B cell (primary cell): ENCODE measurements around the gene WDR45.

Experiments
- CTCF ChIP-seq: fragments of 200-600 bp; IDR thresholded peaks from one replicate; pipeline ENCODE4 v1.8.0; 2022; ENCODE audit warnings: antibody characterized with exemption, mild to moderate bottlenecking
- EZH2 ChIP-seq: IDR thresholded peaks from 2 replicates; pipeline ENCODE4 v1.6.1; 2012; ENCODE audit warnings: borderline replicate concordance, low read depth, mild to moderate bottlenecking, moderate library complexity, low read length; ENCODE audit not compliant: insufficient read depth, poor library complexity, severe bottlenecking

GRCh38 chrX:49070988-49071387 lies 8.7 kb downstream of the WDR45 start:
- TF ChIP-seq EZH2 = no peak
- no peak for TF ChIP-seq CTCF
